Stimulated activated naive CD8-positive, alpha-beta T cell treated with anti-CD3 and anti-CD28 coated beads, Interleukin-15, Interleukin-2, amounts not matched to agents 100 ng/mL and 50 ng/mL, for 24 hours (primary cell): ENCODE data around the gene WDR91.
A peak's percentile ranks its signal among the peaks of the same experiment; 100 is the strongest.

ENCODE experiments used
- H3K27ac Mint-ChIP-seq: one replicate; pipeline ENCODE4 v1.8.0; 2021; ENCODE audit warnings: mild to moderate bottlenecking, mixed read lengths
- H3K27me3 Mint-ChIP-seq: one replicate; pipeline ENCODE4 v1.8.0; 2021; ENCODE audit warnings: mixed read lengths
- H3K36me3 Mint-ChIP-seq: one replicate; pipeline ENCODE4 v1.8.0; 2021; ENCODE audit warnings: low read depth, mixed read lengths
- H3K4me1 Mint-ChIP-seq: one replicate; pipeline ENCODE4 v1.8.0; 2021; ENCODE audit warnings: low read depth, mixed read lengths
- H3K4me3 Mint-ChIP-seq: one replicate; pipeline ENCODE4 v1.8.0; 2021; ENCODE audit warnings: mild to moderate bottlenecking, mixed read lengths
- H3K9me3 Mint-ChIP-seq: one replicate; pipeline ENCODE4 v1.8.0; 2021; ENCODE audit warnings: mixed read lengths

Gene WDR91

GRCh38 chr7:135211179-135211945 lies at the start of gene WDR91:
WDR91 (minus strand) TSS chr7:135211526; CDS start chr7:135211502, 24 bp downstream.
- Mint-ChIP-seq H3K4me1 (peaks cover 52% of the 10 kb centered on the region), H3K4me3 (peak within 1 kb of the TSS; percentile 90), H3K27me3 (no peaks in the 10 kb centered on the region), H3K36me3 (peaks cover 11% of the 10 kb centered on the region), H3K9me3 (no peaks in the 10 kb centered on the region), H3K27ac (peak within 1 kb of the TSS; percentile 92)

GRCh38 chr7:135260470-135260869 lies 49.1 kb upstream of the WDR91 start:
- Mint-ChIP-seq H3K27ac (no peak overlapping the region), H3K27me3 (peaks cover under 1% of the 10 kb centered on the region), H3K4me1 (no peaks in the 10 kb centered on the region), H3K36me3 (no peaks in the 10 kb centered on the region), H3K9me3 (peaks cover 6% of the 10 kb centered on the region), H3K4me3 (no peak overlapping the region)

GRCh38 chr7:135259702-135260101 lies 48.4 kb upstream of the WDR91 start:
- no peaks in the 10 kb centered on the region for H3K4me1 Mint-ChIP-seq
- H3K27ac Mint-ChIP-seq: no peak overlapping the region
- H3K4me3 Mint-ChIP-seq: no peak overlapping the region
- H3K27me3 Mint-ChIP-seq: no peaks in the 10 kb centered on the region
- no peaks in the 10 kb centered on the region for H3K36me3 Mint-ChIP-seq
- H3K9me3 Mint-ChIP-seq: peaks cover 5% of the 10 kb centered on the region

GRCh38 chr7:135258585-135258984 lies 47.3 kb upstream of the WDR91 start:
- H3K4me1 Mint-ChIP-seq: no peaks in the 10 kb centered on the region
- H3K27me3 Mint-ChIP-seq: no peaks in the 10 kb centered on the region
- H3K9me3 Mint-ChIP-seq: peaks cover 3% of the 10 kb centered on the region
- H3K27ac Mint-ChIP-seq: no peak overlapping the region
- H3K36me3 Mint-ChIP-seq: no peaks in the 10 kb centered on the region
- H3K4me3 Mint-ChIP-seq: no peak overlapping the region

GRCh38 chr7:135257790-135258189 lies 46.5 kb upstream of the WDR91 start:
- Mint-ChIP-seq H3K4me3 (no peak overlapping the region), H3K27ac (no peak overlapping the region), H3K4me1 (no peaks in the 10 kb centered on the region)

GRCh38 chr7:135253851-135254771 lies 42.8 kb upstream of the WDR91 start:
- H3K9me3 Mint-ChIP-seq: no peaks in the 10 kb centered on the region
- no peak overlapping the region for H3K4me3 Mint-ChIP-seq
- H3K27me3 Mint-ChIP-seq: no peaks in the 10 kb centered on the region
- H3K4me1 Mint-ChIP-seq: peaks cover 9% of the 10 kb centered on the region
- H3K36me3 Mint-ChIP-seq: no peaks in the 10 kb centered on the region
- no peak overlapping the region for H3K27ac Mint-ChIP-seq

More at GRCh38 chr7:135257790-135258189, 46.5 kb upstream of the WDR91 start:
- Mint-ChIP-seq H3K9me3 (no peaks in the 10 kb centered on the region), H3K27me3 (no peaks in the 10 kb centered on the region), H3K36me3 (no peaks in the 10 kb centered on the region)

GRCh38 chr7:135251496-135252391 lies 40.4 kb upstream of the WDR91 start:
- H3K4me3 Mint-ChIP-seq: no peak overlapping the region
- H3K27ac Mint-ChIP-seq: peak overlapping the region; percentile 46
- no peaks in the 10 kb centered on the region for H3K27me3 Mint-ChIP-seq
- peaks cover 9% of the 10 kb centered on the region for H3K4me1 Mint-ChIP-seq
- no peaks in the 10 kb centered on the region for H3K36me3 Mint-ChIP-seq
- H3K9me3 Mint-ChIP-seq: no peaks in the 10 kb centered on the region

- H3K4me1 Mint-ChIP-seq: peaks cover 9% of the 10 kb centered on the region
- H3K27me3 Mint-ChIP-seq: no peaks in the 10 kb centered on the region
- no peaks in the 10 kb centered on the region for H3K9me3 Mint-ChIP-seq
- H3K4me3 Mint-ChIP-seq: no peak overlapping the region
- no peaks in the 10 kb centered on the region for H3K36me3 Mint-ChIP-seq
- no peak overlapping the region for H3K27ac Mint-ChIP-seq
These were observed 37.2 kb upstream of the WDR91 start for GRCh38 chr7:135248546-135248945.

GRCh38 chr7:135247746-135248471 lies 36.6 kb upstream of the WDR91 start:
- H3K4me3 Mint-ChIP-seq: no peak overlapping the region
- H3K4me1 Mint-ChIP-seq: peaks cover 9% of the 10 kb centered on the region
- H3K27me3 Mint-ChIP-seq: no peaks in the 10 kb centered on the region
- H3K36me3 Mint-ChIP-seq: no peaks in the 10 kb centered on the region
- no peaks in the 10 kb centered on the region for H3K9me3 Mint-ChIP-seq
- no peak overlapping the region for H3K27ac Mint-ChIP-seq

- H3K27ac Mint-ChIP-seq: no peak overlapping the region
These were observed 35.0 kb upstream of the WDR91 start for GRCh38 chr7:135246191-135246825.

GRCh38 chr7:135245226-135246190 lies 34.2 kb upstream of the WDR91 start:
- Mint-ChIP-seq H3K27ac (no peak overlapping the region), H3K4me3 (no peak overlapping the region), H3K36me3 (no peaks in the 10 kb centered on the region), H3K27me3 (no peaks in the 10 kb centered on the region), H3K9me3 (no peaks in the 10 kb centered on the region), H3K4me1 (no peaks in the 10 kb centered on the region)

More at GRCh38 chr7:135246191-135246825, 35.0 kb upstream of the WDR91 start:
- no peaks in the 10 kb centered on the region for H3K4me1 Mint-ChIP-seq
- H3K36me3 Mint-ChIP-seq: no peaks in the 10 kb centered on the region
- no peaks in the 10 kb centered on the region for H3K27me3 Mint-ChIP-seq
- H3K9me3 Mint-ChIP-seq: no peaks in the 10 kb centered on the region
- H3K4me3 Mint-ChIP-seq: no peak overlapping the region

GRCh38 chr7:135242096-135242684 lies 30.9 kb upstream of the WDR91 start:
- no peak overlapping the region for H3K4me3 Mint-ChIP-seq
- no peaks in the 10 kb centered on the region for H3K27me3 Mint-ChIP-seq
- no peak overlapping the region for H3K27ac Mint-ChIP-seq
- no peaks in the 10 kb centered on the region for H3K36me3 Mint-ChIP-seq
- peaks cover 1% of the 10 kb centered on the region for H3K4me1 Mint-ChIP-seq
- no peaks in the 10 kb centered on the region for H3K9me3 Mint-ChIP-seq
